ENCODE measurements around the gene ATL1. TPM values are rescaled to one million over a fixed set of nuclear protein-coding genes. Genes with fewer than 3 reads are reported as not detected.

The ATL1 gene
- 5.1 and 6.0 TPM in 2 replicates for total RNA-seq
- 4.3 and 4.7 TPM in 2 replicates for polyA plus RNA-seq

GRCh38 chr14:50559990-50560930, at the start of gene ATL1:
ATL1 (plus strand) TSS chr14:50560145; CDS start chr14:50560266, 121 bp downstream.
- DNase-seq (ENCODE audit: low spot score), result peak; percentile 80
- WGBS (ENCODE audit: low lambda C conversion rate, missing lambda C conversion rate), result under 1% methylated on average over 46 of the region's 66 CpGs
- Histone ChIP-seq H3K4me2 (peak within 1 kb of the TSS; percentile 98), H3K79me2 (no peaks in the 10 kb centered on the region), H3K9me2 (replicated peaks; ENCODE audit: insufficient read depth) (no peaks in the 10 kb centered on the region), H3K27me3 (peaks cover 61% of the 10 kb centered on the region), H3K9me3 (ENCODE audit: low read depth) (no peaks in the 10 kb centered on the region), H3K36me3 (replicated peaks; ENCODE audit: insufficient read depth, low read depth) (no peaks in the 10 kb centered on the region), H3K4me3 (peak within 1 kb of the TSS; percentile 94), H3K27ac (peak within 1 kb of the TSS; percentile 80), H4K20me1 (ENCODE audit: insufficient read depth, poor library complexity, severe bottlenecking) (no peaks in the 10 kb centered on the region), H2AFZ (peak within 1 kb of the TSS; percentile 96), H3K4me1 (ENCODE audit: insufficient read depth) (no peaks in the 10 kb centered on the region)
- TF ChIP-seq EZH2phosphoT487 (IDR thresholded peaks at IDR 0.05; ENCODE audit: low read depth, severe bottlenecking, unreplicated experiment), result no peak

GRCh38 chr14:50510157-50510556, 49.8 kb upstream of the ATL1 start:
- 88% methylated on average over 7 of the region's 7 CpGs for WGBS (ENCODE audit: low lambda C conversion rate, missing lambda C conversion rate)
- no peaks in the 10 kb centered on the region for H3K27me3 ChIP-seq
- peaks cover 15% of the 10 kb centered on the region for H4K20me1 ChIP-seq (ENCODE audit: insufficient read depth, poor library complexity, severe bottlenecking)

DNA sequence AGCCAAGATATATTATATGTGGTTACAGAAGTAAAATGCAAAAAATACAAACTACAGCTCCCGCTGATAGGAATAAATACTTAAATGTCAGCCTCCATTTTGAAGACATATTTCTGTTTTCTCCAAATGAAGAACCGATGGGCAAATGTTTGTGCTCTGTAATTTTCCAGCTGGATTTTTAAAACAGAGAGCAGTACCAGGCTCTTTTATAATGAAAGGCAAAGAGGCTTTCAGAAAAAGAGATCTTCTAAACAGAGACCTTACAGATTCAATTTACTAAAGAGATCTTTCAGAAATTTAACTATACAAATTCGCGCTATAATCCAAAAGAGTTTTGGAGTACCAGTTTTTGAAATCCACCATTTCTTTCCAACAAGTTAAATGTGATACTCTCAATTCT, 47.5 kb upstream of the ATL1 start:
- Histone ChIP-seq H3K4me3 (no peak overlapping the region), H3K9me2 (replicated peaks; ENCODE audit: insufficient read depth) (no peaks in the 10 kb centered on the region), H3K9me3 (ENCODE audit: low read depth) (no peaks in the 10 kb centered on the region), H3K4me1 (ENCODE audit: insufficient read depth) (no peaks in the 10 kb centered on the region), H3K27me3 (no peaks in the 10 kb centered on the region), H3K79me2 (peaks cover 96% of the 10 kb centered on the region), H3K27ac (no peak overlapping the region), H4K20me1 (ENCODE audit: insufficient read depth, poor library complexity, severe bottlenecking) (peaks cover 28% of the 10 kb centered on the region), H3K36me3 (replicated peaks; ENCODE audit: insufficient read depth, low read depth) (no peaks in the 10 kb centered on the region), H2AFZ (no peak overlapping the region), H3K4me2 (no peak overlapping the region)
- WGBS (ENCODE audit: low lambda C conversion rate, missing lambda C conversion rate), result 98% methylated on average over 4 of the region's 4 CpGs
- no peak for DNase-seq (ENCODE audit: low spot score)
- TF ChIP-seq EZH2phosphoT487 (IDR thresholded peaks at IDR 0.05; ENCODE audit: low read depth, severe bottlenecking, unreplicated experiment), result no peak
- TF ChIP-seq, protein P1, sequence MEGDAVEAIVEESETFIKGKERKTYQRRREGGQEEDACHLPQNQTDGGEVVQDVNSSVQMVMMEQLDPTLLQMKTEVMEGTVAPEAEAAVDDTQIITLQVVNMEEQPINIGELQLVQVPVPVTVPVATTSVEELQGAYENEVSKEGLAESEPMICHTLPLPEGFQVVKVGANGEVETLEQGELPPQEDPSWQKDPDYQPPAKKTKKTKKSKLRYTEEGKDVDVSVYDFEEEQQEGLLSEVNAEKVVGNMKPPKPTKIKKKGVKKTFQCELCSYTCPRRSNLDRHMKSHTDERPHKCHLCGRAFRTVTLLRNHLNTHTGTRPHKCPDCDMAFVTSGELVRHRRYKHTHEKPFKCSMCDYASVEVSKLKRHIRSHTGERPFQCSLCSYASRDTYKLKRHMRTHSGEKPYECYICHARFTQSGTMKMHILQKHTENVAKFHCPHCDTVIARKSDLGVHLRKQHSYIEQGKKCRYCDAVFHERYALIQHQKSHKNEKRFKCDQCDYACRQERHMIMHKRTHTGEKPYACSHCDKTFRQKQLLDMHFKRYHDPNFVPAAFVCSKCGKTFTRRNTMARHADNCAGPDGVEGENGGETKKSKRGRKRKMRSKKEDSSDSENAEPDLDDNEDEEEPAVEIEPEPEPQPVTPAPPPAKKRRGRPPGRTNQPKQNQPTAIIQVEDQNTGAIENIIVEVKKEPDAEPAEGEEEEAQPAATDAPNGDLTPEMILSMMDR (IDR thresholded peaks at IDR 0.05; ENCODE audit: poor library complexity), result no peak
- no peak for TF ChIP-seq EZH2 (IDR thresholded peaks at IDR 0.05; ENCODE audit: borderline replicate concordance)

More at GRCh38 chr14:50510157-50510556, 49.8 kb upstream of the ATL1 start:
- Histone ChIP-seq H3K36me3 (replicated peaks; ENCODE audit: insufficient read depth, low read depth) (no peaks in the 10 kb centered on the region), H3K4me3 (no peak overlapping the region), H3K4me1 (ENCODE audit: insufficient read depth) (no peaks in the 10 kb centered on the region), H3K4me2 (no peak overlapping the region), H2AFZ (no peak overlapping the region), H3K27ac (no peak overlapping the region), H3K9me2 (replicated peaks; ENCODE audit: insufficient read depth) (no peaks in the 10 kb centered on the region), H3K9me3 (ENCODE audit: low read depth) (no peaks in the 10 kb centered on the region), H3K79me2 (peaks cover 92% of the 10 kb centered on the region)
- no peak for TF ChIP-seq EZH2phosphoT487 (IDR thresholded peaks at IDR 0.05; ENCODE audit: low read depth, severe bottlenecking, unreplicated experiment)
- no peak for TF ChIP-seq EZH2 (IDR thresholded peaks at IDR 0.05; ENCODE audit: borderline replicate concordance)
- TF ChIP-seq, protein P1 (IDR thresholded peaks at IDR 0.05; ENCODE audit: poor library complexity), result no peak
- DNase-seq (ENCODE audit: low spot score), result no peak

DNA sequence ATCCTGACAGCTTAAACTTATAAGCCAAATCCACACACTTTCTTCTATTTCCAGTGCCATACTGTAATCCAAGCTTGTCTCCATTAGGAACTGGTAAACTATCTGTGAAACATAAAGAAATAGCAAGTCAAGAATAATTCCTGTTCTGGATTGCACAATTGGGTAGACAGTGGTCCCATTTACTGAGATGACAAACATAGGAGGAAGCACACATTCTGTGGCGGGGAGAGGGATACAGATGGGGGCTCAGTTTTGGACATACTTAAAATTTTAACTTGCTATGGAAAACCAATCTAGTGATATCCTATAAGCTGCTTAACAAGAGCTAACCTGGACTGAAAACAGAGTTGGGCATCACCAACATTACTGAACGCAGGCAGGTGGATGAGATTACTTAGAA, 43.9 kb upstream of the ATL1 start:
- Histone ChIP-seq H3K9me2 (replicated peaks; ENCODE audit: insufficient read depth) (no peaks in the 10 kb centered on the region), H3K27me3 (no peaks in the 10 kb centered on the region), H3K4me1 (ENCODE audit: insufficient read depth) (peaks cover 2% of the 10 kb centered on the region), H3K4me2 (no peak overlapping the region), H4K20me1 (ENCODE audit: insufficient read depth, poor library complexity, severe bottlenecking) (peaks cover 57% of the 10 kb centered on the region), H3K36me3 (replicated peaks; ENCODE audit: insufficient read depth, low read depth) (no peaks in the 10 kb centered on the region), H2AFZ (no peak overlapping the region), H3K27ac (no peak overlapping the region), H3K9me3 (ENCODE audit: low read depth) (no peaks in the 10 kb centered on the region), H3K79me2 (peaks cover 100% of the 10 kb centered on the region), H3K4me3 (no peak overlapping the region)
- no peak for DNase-seq (ENCODE audit: low spot score)
- TF ChIP-seq, protein P1 (IDR thresholded peaks at IDR 0.05; ENCODE audit: poor library complexity), result no peak
- TF ChIP-seq EZH2phosphoT487 (IDR thresholded peaks at IDR 0.05; ENCODE audit: low read depth, severe bottlenecking, unreplicated experiment), result no peak
- WGBS (ENCODE audit: low lambda C conversion rate, missing lambda C conversion rate), result 93% methylated on average over 2 of the region's 2 CpGs
